ENCODE results near the gene HHEX.

- TF ChIP-seq EZH2 (IDR thresholded peaks at IDR 0.05) (no peak), FOXP2 (optimal IDR thresholded peaks at IDR 0.05; ENCODE audit: control extremely low read depth, extremely low read length, insufficient read depth) (no peak), POLR2AphosphoS5 (IDR thresholded peaks at IDR 0.05; ENCODE audit: borderline replicate concordance, low read depth, low read length) (no peak)
These were observed 608 bp downstream of the HHEX start for GRCh38 chr10:92690211-92690914.

All from SK-N-MC (cell line).